Nephron (organoid): Measurements from ENCODE around the gene EIF1AX.

Experiments used
- H3K27ac Mint-ChIP-seq, 3 experiments: 2 replicates each; pipeline ENCODE4 v1.8.0; 2020; ENCODE audit warnings: mixed read lengths in 3 of 3, mild to moderate bottlenecking in 2 of 3, moderate library complexity in 1 of 3
- H3K27me3 Mint-ChIP-seq: 2 replicates; pipeline ENCODE4 v1.8.0; 2021; ENCODE audit warnings: low read depth, mild to moderate bottlenecking, moderate library complexity, mixed read lengths
- H3K36me3 Mint-ChIP-seq: 2 replicates; pipeline ENCODE4 v1.8.0; 2020; ENCODE audit warnings: low read depth, mixed read lengths
- H3K4me1 Mint-ChIP-seq: 2 replicates; pipeline ENCODE4 v1.8.0; 2020; ENCODE audit warnings: mixed read lengths
- H3K4me3 Mint-ChIP-seq, 3 experiments: 2 replicates each; pipeline ENCODE4 v1.8.0; 2020; ENCODE audit warnings: mild to moderate bottlenecking in 3 of 3, mixed read lengths in 3 of 3, moderate library complexity in 2 of 3
- H3K9me3 Mint-ChIP-seq: 2 replicates; pipeline ENCODE4 v1.8.0; 2020; ENCODE audit warnings: mixed read lengths
- TF ChIP-seq, protein P1 (sequence below), 3 experiments: fragments of 200-600 bp; sonication (generic); IDR thresholded peaks; one replicate each; pipeline ENCODE4 v1.5.0; 2021; ENCODE audit warnings: antibody characterized with exemption in 3 of 3; ENCODE audit not compliant: unreplicated experiment in 3 of 3

The EIF1AX gene, protein sequence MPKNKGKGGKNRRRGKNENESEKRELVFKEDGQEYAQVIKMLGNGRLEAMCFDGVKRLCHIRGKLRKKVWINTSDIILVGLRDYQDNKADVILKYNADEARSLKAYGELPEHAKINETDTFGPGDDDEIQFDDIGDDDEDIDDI

DNA sequence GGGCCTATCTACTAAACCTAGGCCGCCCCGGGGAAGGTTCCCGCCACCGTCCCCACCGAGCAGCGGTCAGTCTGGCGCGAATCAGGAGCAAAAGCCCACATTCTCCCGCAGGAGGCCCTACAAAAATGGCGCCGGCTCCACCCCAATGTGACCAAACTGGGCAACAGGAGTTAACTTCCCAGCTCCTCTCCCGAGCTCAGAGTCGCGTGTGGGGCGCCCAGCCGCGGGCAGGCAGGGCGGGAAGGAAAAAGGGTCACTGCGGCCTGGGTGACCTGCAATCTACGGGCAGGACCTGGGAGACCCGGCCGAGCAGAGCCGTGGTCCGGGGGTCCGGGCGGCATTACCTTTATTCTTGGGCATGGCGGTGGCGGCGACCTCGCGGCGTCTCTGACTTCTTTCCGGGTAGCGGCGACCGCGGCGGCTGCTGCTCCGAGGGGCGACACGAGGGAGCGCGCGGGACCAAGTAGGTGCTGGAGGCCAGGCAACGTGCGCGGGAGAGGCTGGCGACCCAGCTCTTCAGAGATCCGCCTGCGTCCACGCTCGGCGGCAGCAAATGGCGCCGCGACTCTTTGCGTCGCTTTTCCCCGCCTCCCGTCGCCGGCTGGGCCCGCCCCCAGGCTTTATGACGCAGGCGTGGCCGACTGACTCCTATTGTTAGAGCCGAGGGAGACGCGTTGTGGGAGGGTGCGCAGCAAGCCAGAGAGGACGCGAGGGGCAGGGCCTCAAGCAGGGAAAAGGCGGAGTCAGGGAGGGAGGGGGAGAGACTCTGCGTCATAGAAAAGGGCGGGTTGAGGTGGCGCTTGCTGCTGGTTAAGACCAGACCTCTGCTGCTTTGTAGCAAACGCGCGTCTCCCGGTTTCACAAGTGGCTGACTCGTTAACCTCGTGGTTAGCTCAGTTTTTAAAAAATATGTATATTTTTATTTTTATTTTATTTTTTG is at the start of gene EIF1AX:
Gene EIF1AX (minus strand): TSS at position 558 of the 940 bp plus-strand sequence. CDS start 198 bp downstream, at position 360.
- H3K27ac Mint-ChIP-seq: peak within 1 kb of the TSS; percentile 60 to 93 (median 78)
- TF ChIP-seq, protein P1, sequence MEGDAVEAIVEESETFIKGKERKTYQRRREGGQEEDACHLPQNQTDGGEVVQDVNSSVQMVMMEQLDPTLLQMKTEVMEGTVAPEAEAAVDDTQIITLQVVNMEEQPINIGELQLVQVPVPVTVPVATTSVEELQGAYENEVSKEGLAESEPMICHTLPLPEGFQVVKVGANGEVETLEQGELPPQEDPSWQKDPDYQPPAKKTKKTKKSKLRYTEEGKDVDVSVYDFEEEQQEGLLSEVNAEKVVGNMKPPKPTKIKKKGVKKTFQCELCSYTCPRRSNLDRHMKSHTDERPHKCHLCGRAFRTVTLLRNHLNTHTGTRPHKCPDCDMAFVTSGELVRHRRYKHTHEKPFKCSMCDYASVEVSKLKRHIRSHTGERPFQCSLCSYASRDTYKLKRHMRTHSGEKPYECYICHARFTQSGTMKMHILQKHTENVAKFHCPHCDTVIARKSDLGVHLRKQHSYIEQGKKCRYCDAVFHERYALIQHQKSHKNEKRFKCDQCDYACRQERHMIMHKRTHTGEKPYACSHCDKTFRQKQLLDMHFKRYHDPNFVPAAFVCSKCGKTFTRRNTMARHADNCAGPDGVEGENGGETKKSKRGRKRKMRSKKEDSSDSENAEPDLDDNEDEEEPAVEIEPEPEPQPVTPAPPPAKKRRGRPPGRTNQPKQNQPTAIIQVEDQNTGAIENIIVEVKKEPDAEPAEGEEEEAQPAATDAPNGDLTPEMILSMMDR (IDR thresholded peaks at IDR 0.05; ENCODE audit: unreplicated experiment in 3 of 3): no peak
- H3K9me3 Mint-ChIP-seq: no peaks in the 10 kb centered on the region
- H3K27me3 Mint-ChIP-seq: no peaks in the 10 kb centered on the region
- peaks cover 24% of the 10 kb centered on the region for H3K36me3 Mint-ChIP-seq
- peak within 1 kb of the TSS; percentile 90 to 93 (median 92) for H3K4me3 Mint-ChIP-seq
- peaks cover 16% of the 10 kb centered on the region for H3K4me1 Mint-ChIP-seq

DNA sequence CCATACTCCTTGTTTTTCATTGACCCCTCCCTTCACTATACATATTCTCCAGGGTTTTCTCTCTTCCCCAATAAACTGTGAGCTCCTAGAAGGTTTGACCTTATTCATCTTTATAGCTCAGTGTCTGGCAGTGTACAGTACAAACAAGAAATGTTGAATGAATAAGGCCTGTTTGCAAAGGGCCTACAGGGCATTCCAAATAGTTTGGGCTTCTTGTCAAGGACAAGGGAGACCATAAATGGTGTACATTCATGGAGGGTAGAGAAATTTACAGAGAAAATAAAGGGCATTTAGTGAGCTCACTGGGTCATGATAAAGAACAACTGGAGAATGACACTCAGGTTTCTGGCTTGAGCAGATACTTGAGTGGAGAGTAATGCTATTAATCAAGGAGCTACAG is 47.5 kb upstream of the EIF1AX start:
- TF ChIP-seq, protein P1 (IDR thresholded peaks at IDR 0.05; ENCODE audit: unreplicated experiment in 3 of 3): no peak
- H3K36me3 Mint-ChIP-seq: peaks cover 28% of the 10 kb centered on the region
- peaks cover 3% of the 10 kb centered on the region for H3K9me3 Mint-ChIP-seq
- no peaks in the 10 kb centered on the region for H3K27me3 Mint-ChIP-seq
- no peak overlapping the region for H3K4me3 Mint-ChIP-seq
- no peaks in the 10 kb centered on the region for H3K4me1 Mint-ChIP-seq
- H3K27ac Mint-ChIP-seq: no peak overlapping the region

DNA sequence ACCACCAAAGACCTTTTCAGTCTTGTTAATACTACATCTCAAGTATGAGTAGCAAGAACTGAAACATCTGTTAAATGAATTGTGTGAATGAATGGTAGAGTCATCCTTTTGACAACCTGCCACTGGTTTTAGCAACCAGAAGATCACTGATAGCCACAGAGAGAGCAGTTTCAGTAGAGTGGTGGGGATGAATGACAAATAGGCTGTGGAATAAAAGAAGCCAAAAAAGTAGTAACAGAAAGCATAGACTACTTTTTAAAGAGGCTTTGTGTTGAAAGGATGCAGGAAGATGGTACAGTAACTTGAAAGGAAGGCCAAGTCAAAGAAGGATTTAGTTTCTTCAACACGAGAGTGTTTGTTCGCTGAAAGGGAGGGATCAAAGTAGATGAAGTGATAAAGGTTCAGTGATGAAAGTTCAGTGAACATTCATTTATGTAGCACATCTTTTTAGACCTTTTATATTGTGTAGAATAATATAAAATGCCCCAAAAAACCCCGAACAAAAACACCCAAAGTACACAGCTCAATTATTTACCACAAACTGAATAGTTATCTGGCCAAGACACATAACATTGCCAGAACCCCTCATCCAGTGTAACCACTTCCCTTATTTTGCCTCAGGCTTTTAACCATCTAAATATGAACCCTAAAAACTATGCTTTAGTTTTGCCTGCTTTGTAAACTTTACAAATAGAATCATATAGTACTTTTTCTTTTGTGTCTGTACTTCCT is 40.1 kb upstream of the EIF1AX start:
- peaks cover 23% of the 10 kb centered on the region for H3K36me3 Mint-ChIP-seq
- H3K4me3 Mint-ChIP-seq: no peak overlapping the region
- TF ChIP-seq, protein P1 (IDR thresholded peaks at IDR 0.05; ENCODE audit: unreplicated experiment in 3 of 3): no peak
- H3K4me1 Mint-ChIP-seq: no peaks in the 10 kb centered on the region
- peaks cover 3% of the 10 kb centered on the region for H3K9me3 Mint-ChIP-seq
- no peak overlapping the region for H3K27ac Mint-ChIP-seq
- no peaks in the 10 kb centered on the region for H3K27me3 Mint-ChIP-seq

DNA sequence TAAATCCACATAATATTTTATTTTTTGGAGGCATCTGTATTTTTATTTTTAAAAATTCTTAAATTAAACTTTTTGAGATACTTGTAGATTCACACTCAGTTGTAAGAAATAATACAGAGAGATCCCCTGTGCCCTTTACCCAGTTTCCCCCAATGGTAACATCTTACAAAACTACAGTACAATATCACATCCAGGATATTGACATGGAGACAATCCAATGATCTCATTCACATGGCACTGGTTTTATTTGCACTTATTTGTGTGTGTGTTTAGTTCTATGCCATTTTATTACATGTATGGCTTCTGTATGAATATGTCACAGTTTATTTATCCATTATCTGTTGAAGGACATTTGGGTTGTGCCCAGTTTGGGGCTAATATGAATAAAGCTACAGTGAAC is 35.5 kb upstream of the EIF1AX start:
- no peaks in the 10 kb centered on the region for H3K27me3 Mint-ChIP-seq
- H3K4me1 Mint-ChIP-seq: no peaks in the 10 kb centered on the region
- H3K4me3 Mint-ChIP-seq: no peak overlapping the region
- H3K36me3 Mint-ChIP-seq: peaks cover 25% of the 10 kb centered on the region
- H3K9me3 Mint-ChIP-seq: no peaks in the 10 kb centered on the region
- no peak overlapping the region for H3K27ac Mint-ChIP-seq
- TF ChIP-seq, protein P1 (IDR thresholded peaks at IDR 0.05; ENCODE audit: unreplicated experiment in 3 of 3): no peak

DNA sequence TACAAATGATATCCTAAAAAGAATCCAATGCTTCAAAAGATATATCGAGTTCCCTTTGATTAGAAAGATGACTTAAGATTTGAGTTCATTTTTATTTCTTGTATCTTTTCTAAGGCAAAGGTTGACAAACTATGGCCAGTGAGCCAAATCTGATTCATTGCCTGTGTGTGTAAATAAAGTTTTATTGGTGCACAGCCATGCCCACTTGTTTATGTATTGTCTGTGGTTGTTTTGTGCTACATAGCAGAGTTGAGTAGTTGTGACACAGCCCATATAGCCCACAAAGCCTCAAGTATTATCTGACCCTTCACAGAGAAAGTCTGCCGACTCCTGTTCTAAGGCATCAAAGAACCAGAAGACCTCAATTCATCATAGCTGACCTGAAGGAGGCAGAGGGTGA is 32.2 kb upstream of the EIF1AX start:
- TF ChIP-seq, protein P1 (IDR thresholded peaks at IDR 0.05; ENCODE audit: unreplicated experiment in 3 of 3): no peak
- no peaks in the 10 kb centered on the region for H3K9me3 Mint-ChIP-seq
- no peaks in the 10 kb centered on the region for H3K4me1 Mint-ChIP-seq
- H3K36me3 Mint-ChIP-seq: peaks cover 24% of the 10 kb centered on the region
- no peaks in the 10 kb centered on the region for H3K27me3 Mint-ChIP-seq
- no peak overlapping the region for H3K4me3 Mint-ChIP-seq
- H3K27ac Mint-ChIP-seq: no peak overlapping the region
